A673 (cell line): ENCODE measurements around the gene ULK4. TPM values are rescaled to one million over a fixed set of nuclear protein-coding genes. Genes with fewer than 3 reads are reported as not detected.

Source experiments
- BruUV-seq: library from RNA; stranded (reverse); fragments of 400-500 nt; replicated peaks from 2 replicates; lab custom pipeline; 2021; lab: Mats Ljungman, UMichigan
- CTCF ChIA-PET: fragments of 300-600 bp; sonication (Branson Sonifier 250); formaldehyde crosslinking; loops from one replicate; lab custom pipeline; 2022; ENCODE audit warnings: antibody characterized with exemption; lab: Charles Lee
- POLR2A ChIA-PET: fragments of 300-600 bp; sonication (Branson Sonifier 250); formaldehyde crosslinking; loops from one replicate; lab custom pipeline; 2022; ENCODE audit warnings: antibody characterized with exemption; ENCODE audit not compliant: low non-redundant PET; lab: Charles Lee
- DNase-seq: peaks from one replicate; pipeline ENCODE4 v3.0.0-alpha.2; 2015; ENCODE audit warnings: low spot score
- H3K27ac ChIP-seq: fragments of 200-600 bp; sonication (generic); 2 replicates; pipeline ENCODE4 v1.5.1; 2016; ENCODE audit warnings: mixed run types, low read depth, mild to moderate bottlenecking, mixed read lengths, antibody characterized with exemption, low read length; ENCODE audit not compliant: poor library complexity, severe bottlenecking
- H3K27me3 ChIP-seq: fragments of 200-600 bp; sonication (generic); replicated peaks from 2 replicates; pipeline ENCODE4 v1.6.1; 2017; ENCODE audit warnings: mixed run types, low read depth, mild to moderate bottlenecking, mixed read lengths, antibody characterized with exemption, low read length; ENCODE audit not compliant: insufficient read depth, poor library complexity
- H3K36me3 ChIP-seq: fragments of 200-600 bp; sonication (generic); 2 replicates; pipeline ENCODE4 v1.6.1; 2016; ENCODE audit warnings: mixed run types, mild to moderate bottlenecking, mixed read lengths, antibody characterized with exemption, low read length; ENCODE audit not compliant: insufficient read depth, poor library complexity, severe bottlenecking
- H3K4me1 ChIP-seq: fragments of 200-600 bp; sonication (generic); 2 replicates; pipeline ENCODE4 v1.6.1; 2017; ENCODE audit warnings: mixed run types, mild to moderate bottlenecking, mixed read lengths, antibody characterized with exemption, low read length; ENCODE audit not compliant: insufficient read depth, poor library complexity, severe bottlenecking
- H3K4me3 ChIP-seq: fragments of 200-600 bp; sonication (generic); 2 replicates; pipeline ENCODE4 v1.5.1; 2016; ENCODE audit warnings: low read depth, mixed run types, mild to moderate bottlenecking, mixed read lengths, low read length; ENCODE audit not compliant: poor library complexity, severe bottlenecking
- H3K9me3 ChIP-seq: fragments of 200-600 bp; sonication (generic); 2 replicates; pipeline ENCODE4 v1.6.1; 2016; ENCODE audit warnings: mixed run types, low read depth, mild to moderate bottlenecking, mixed read lengths, antibody characterized with exemption, low read length; ENCODE audit not compliant: poor library complexity, severe bottlenecking
- EZH2 ChIP-seq: fragments of 200-600 bp; sonication (generic); IDR thresholded peaks from 2 replicates; pipeline ENCODE4 v1.6.1; 2017; ENCODE audit warnings: borderline replicate concordance, low read depth, mild to moderate bottlenecking, mixed read lengths, antibody characterized with exemption, low read length; ENCODE audit not compliant: poor library complexity, severe bottlenecking
- intact Hi-C: fragments of 100-400 bp; cut with micrococcal nuclease; formaldehyde crosslinking; loops from one replicate; pipeline ENCODE4 v1.10.0; 2022; ENCODE audit not compliant: unreplicated experiment
- total RNA-seq: library from RNA; stranded (reverse); gene quantifications from 2 replicates; pipeline ENCODE4 v1.2.3, GENCODE V29; 2021
- TF ChIP-seq, protein P1 (sequence below): fragments of 300-800, 200-600 bp; sonication (generic); conservative IDR thresholded peaks from 2 replicates; pipeline ENCODE4 v1.5.1; 2017; ENCODE audit warnings: low read depth, mild to moderate bottlenecking, antibody characterized with exemption, low read length, moderate library complexity, mixed read lengths

Gene ULK4
- total RNA-seq, 1 experiment from 2014 or later, result 7.4 TPM

DNA sequence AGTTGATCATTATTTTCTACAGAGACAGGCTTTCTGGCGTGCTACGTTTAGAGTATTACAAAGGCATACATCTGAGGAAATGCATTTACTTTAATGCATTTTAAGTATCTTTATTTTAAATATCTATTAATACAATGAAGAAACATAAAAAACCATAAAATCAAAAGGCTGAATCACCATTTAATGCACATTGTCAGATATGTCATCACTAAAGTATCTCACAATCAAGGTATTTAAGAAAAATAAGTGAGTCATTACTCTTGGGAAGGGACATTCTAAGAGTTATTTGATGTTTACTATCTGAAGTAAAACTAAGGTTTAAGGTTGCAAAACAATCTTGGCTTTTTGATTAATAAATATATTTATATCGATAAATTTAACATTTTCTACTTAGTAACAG, 660.4 kb downstream of the ULK4 start:
- CTCF ChIA-PET, result no interaction called here

DNA sequence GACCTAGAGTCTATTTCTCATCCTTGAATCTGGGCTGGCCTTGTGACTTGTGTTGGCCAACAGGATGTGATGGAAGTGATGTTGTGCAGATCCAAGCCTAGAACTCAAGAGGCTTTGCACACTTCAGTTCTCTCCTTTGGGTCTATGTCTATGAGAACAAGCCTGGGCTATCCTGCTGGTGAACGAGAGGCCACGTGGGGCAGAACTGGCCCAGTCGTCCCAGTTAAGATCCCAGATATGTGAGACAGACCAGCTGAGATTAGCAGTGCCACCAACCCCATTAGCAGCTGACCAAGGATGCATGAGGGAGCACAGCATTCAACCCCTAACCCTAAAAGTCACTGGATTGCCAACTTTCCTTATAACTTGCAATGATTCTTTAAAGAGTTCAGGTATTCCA, 662.9 kb downstream of the ULK4 start:
- Histone ChIP-seq H3K27me3 (no peaks in the 10 kb centered on the region), H3K27ac (no peak overlapping the region), H3K4me3 (no peak overlapping the region), H3K9me3 (no peaks in the 10 kb centered on the region), H3K4me1 (no peaks in the 10 kb centered on the region), H3K36me3 (no peaks in the 10 kb centered on the region)
- DNase-seq, result no peak
- POLR2A ChIA-PET, result no interaction called here
- intact Hi-C loops, result no loop called here
- CTCF ChIA-PET, result no interaction called here
- BruUV-seq, result no TSS peak
- TF ChIP-seq, protein P1, sequence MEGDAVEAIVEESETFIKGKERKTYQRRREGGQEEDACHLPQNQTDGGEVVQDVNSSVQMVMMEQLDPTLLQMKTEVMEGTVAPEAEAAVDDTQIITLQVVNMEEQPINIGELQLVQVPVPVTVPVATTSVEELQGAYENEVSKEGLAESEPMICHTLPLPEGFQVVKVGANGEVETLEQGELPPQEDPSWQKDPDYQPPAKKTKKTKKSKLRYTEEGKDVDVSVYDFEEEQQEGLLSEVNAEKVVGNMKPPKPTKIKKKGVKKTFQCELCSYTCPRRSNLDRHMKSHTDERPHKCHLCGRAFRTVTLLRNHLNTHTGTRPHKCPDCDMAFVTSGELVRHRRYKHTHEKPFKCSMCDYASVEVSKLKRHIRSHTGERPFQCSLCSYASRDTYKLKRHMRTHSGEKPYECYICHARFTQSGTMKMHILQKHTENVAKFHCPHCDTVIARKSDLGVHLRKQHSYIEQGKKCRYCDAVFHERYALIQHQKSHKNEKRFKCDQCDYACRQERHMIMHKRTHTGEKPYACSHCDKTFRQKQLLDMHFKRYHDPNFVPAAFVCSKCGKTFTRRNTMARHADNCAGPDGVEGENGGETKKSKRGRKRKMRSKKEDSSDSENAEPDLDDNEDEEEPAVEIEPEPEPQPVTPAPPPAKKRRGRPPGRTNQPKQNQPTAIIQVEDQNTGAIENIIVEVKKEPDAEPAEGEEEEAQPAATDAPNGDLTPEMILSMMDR, result no peak
- TF ChIP-seq EZH2, result no peak

More for the DNA sequence above, 660.4 kb downstream of the ULK4 start:
- DNase-seq, result no peak
- TF ChIP-seq, protein P1, result no peak
- TF ChIP-seq EZH2, result no peak
- no peaks in the 10 kb centered on the region for H3K27me3 ChIP-seq
- H3K4me3 ChIP-seq, result no peak overlapping the region
- POLR2A ChIA-PET, result no interaction called here
- intact Hi-C loops, result no loop called here
- no TSS peak for BruUV-seq
- no peaks in the 10 kb centered on the region for H3K4me1 ChIP-seq
- no peak overlapping the region for H3K27ac ChIP-seq
- H3K36me3 ChIP-seq, result no peaks in the 10 kb centered on the region
- no peaks in the 10 kb centered on the region for H3K9me3 ChIP-seq

DNA sequence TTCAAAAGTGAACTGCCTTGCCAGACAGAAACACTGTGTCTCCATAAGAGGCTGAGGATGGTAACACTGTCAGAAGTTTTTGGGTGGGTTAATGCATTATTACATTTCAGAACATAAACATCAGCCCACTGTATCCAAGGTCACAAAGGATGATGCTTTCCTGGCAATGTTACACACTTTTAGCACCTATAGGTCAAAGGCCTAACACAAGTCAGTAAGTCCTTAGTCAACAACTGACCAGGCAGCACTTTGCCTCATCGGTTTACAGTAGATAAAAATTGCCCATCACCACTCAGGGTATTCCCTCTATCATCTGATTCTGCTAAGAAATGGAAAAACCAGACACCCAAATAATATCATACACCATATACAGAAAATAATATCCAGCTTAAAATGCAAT, 664.2 kb downstream of the ULK4 start:
- intact Hi-C loops, result no loop called here
- H3K27me3 ChIP-seq, result no peaks in the 10 kb centered on the region
- H3K36me3 ChIP-seq, result no peaks in the 10 kb centered on the region
- no peak overlapping the region for H3K27ac ChIP-seq
- DNase-seq, result no peak
- CTCF ChIA-PET, result no interaction called here
- no peak overlapping the region for H3K4me3 ChIP-seq
- no peaks in the 10 kb centered on the region for H3K4me1 ChIP-seq
- no peak for TF ChIP-seq EZH2
- TF ChIP-seq, protein P1, result no peak
- no TSS peak for BruUV-seq
- POLR2A ChIA-PET, result no interaction called here
- H3K9me3 ChIP-seq, result no peaks in the 10 kb centered on the region
